SK-N-SH (cell line): ENCODE results near the gene C10orf88. TPM values are rescaled to one million over a fixed set of nuclear protein-coding genes. Genes with fewer than 3 reads are reported as not detected.

Experiments used
- CTCF ChIA-PET: fragments of 300-600, 350-600 bp; formaldehyde crosslinking; extraction: SDS; loops from one replicate; lab custom pipeline; 2021; lab: Yijun Ruan, JAX
- POLR2A ChIA-PET: fragments of 350-600 bp; sonication (Branson Sonifier 250); formaldehyde crosslinking; extraction: SDS; loops from one replicate; lab custom pipeline; 2020; ENCODE audit warnings: antibody characterized with exemption, inconsistent platforms; lab: Yijun Ruan, JAX
- DNase-seq: peaks from one replicate; pipeline ENCODE4 v3.0.0; 2012
- H2AFZ ChIP-seq: fragments of 200-600 bp; sonication (generic); 2 replicates; pipeline ENCODE4 v1.8.1; 2016; ENCODE audit warnings: antibody characterized with exemption, mild to moderate bottlenecking, low read depth
- H3F3A ChIP-seq: fragments of 200-600 bp; sonication (generic); replicated peaks from 2 replicates; pipeline ENCODE3; 2016; ENCODE audit warnings: antibody characterized with exemption, mild to moderate bottlenecking; ENCODE audit not compliant: insufficient read depth
- H3K27ac ChIP-seq, 2 experiments: fragments of 200-500 bp in 1 of 2; fragments of 200-600 bp in 1 of 2; sonication (Bioruptor generic) in 1 of 2; sonication (generic), shearing (Covaris generic) in 1 of 2; 2 replicates each; pipeline versions ENCODE4 v1.5.1 to v1.6.1; 2014 to 2016; ENCODE audit warnings: low read depth in 2 of 2, inconsistent platforms in 1 of 2, low read length in 1 of 2, mild to moderate bottlenecking in 1 of 2, mixed read lengths in 1 of 2
- H3K27me3 ChIP-seq: fragments of 200-600 bp; sonication (generic), shearing (Covaris generic); 2 replicates; pipeline ENCODE4 v1.6.1; 2016; ENCODE audit warnings: mixed run types; ENCODE audit not compliant: insufficient read depth
- H3K36me3 ChIP-seq, 2 experiments: fragments of 200-500 bp in 1 of 2; fragments of 200-600 bp in 1 of 2; sonication (Bioruptor generic) in 1 of 2; sonication (generic) in 1 of 2; replicated peaks in 1 of 2; 2 replicates each; pipeline versions ENCODE3 to v1.5.1; 2014 to 2016; ENCODE audit warnings: low read length in 1 of 2, mild to moderate bottlenecking in 1 of 2; ENCODE audit not compliant: insufficient read depth in 2 of 2, control insufficient read depth in 1 of 2
- H3K4me1 ChIP-seq, 2 experiments: fragments of 200-500 bp in 1 of 2; fragments of 200-600 bp in 1 of 2; sonication (Bioruptor generic) in 1 of 2; sonication (generic), shearing (Covaris generic) in 1 of 2; 2 replicates each; pipeline versions ENCODE4 v1.5.1 to v1.6.1; 2014 to 2016; ENCODE audit warnings: low read depth in 1 of 2, low read length in 1 of 2, mixed run types in 1 of 2; ENCODE audit not compliant: insufficient read depth in 2 of 2, control insufficient read depth in 1 of 2
- H3K4me2 ChIP-seq: fragments of 200-600 bp; sonication (generic), shearing (Covaris generic); 2 replicates; pipeline ENCODE4 v1.6.1; 2017; ENCODE audit warnings: mixed run types
- H3K4me3 ChIP-seq, 2 experiments: fragments of 200-500 bp in 1 of 2; fragments of 200-600 bp in 1 of 2; sonication (Bioruptor generic) in 1 of 2; sonication (generic), shearing (Covaris generic) in 1 of 2; 2 replicates each; pipeline versions ENCODE4 v1.5.1 to v1.8.1; 2014 to 2016; ENCODE audit warnings: low read depth in 2 of 2, inconsistent platforms in 1 of 2, low read length in 1 of 2, mild to moderate bottlenecking in 1 of 2, mixed read lengths in 1 of 2, moderate library complexity in 1 of 2
- H3K79me2 ChIP-seq: fragments of 200-600 bp; sonication (generic); 2 replicates; pipeline ENCODE4 v1.8.1; 2017; ENCODE audit warnings: mild to moderate bottlenecking; ENCODE audit not compliant: insufficient read depth
- H3K9ac ChIP-seq: fragments of 200-600 bp; sonication (generic); 2 replicates; pipeline ENCODE4 v1.6.1; 2017; ENCODE audit warnings: mixed run types
- H3K9me2 ChIP-seq: fragments of 200-600 bp; sonication (generic); 2 replicates; pipeline ENCODE4 v1.6.1; 2017; ENCODE audit warnings: mixed run types
- H3K9me3 ChIP-seq: fragments of 200-600 bp; sonication (generic); 2 replicates; pipeline ENCODE4 v1.6.1; 2017; ENCODE audit warnings: mixed run types, mild to moderate bottlenecking, moderate library complexity
- H4K20me1 ChIP-seq: fragments of 200-600 bp; sonication (generic); 2 replicates; pipeline ENCODE4 v1.6.1; 2017; ENCODE audit warnings: mild to moderate bottlenecking, mixed run types; ENCODE audit not compliant: insufficient read depth
- CHD2 ChIP-seq: fragments of 150-350 bp; IDR thresholded peaks from 2 replicates; pipeline ENCODE4 v1.6.1; 2018; ENCODE audit warnings: low read length; ENCODE audit not compliant: partially characterized antibody
- CTCF ChIP-seq: fragments of 200-600 bp; sonication (generic); IDR thresholded peaks from 2 replicates; pipeline ENCODE4 v1.6.1; 2017; ENCODE audit warnings: antibody characterized with exemption, mild to moderate bottlenecking, moderate library complexity
- GATA2 ChIP-seq: sonication (generic); formaldehyde crosslinking; IDR thresholded peaks from 2 replicates; pipeline ENCODE4 v1.5.0; 2020; ENCODE audit warnings: mild to moderate bottlenecking, missing genetic modification reagents
- MXI1 ChIP-seq: IDR thresholded peaks from 2 replicates; pipeline ENCODE4 v1.6.1; 2012; ENCODE audit warnings: mild to moderate bottlenecking, low read depth, low read length, improper control_type of control experiment
- NRF1 ChIP-seq: IDR thresholded peaks from 2 replicates; pipeline ENCODE4 v1.6.1; 2012; ENCODE audit warnings: low read depth, mild to moderate bottlenecking, low read length
- PBX3 ChIP-seq: IDR thresholded peaks from 2 replicates; pipeline ENCODE4; 2012
- RAD21 ChIP-seq: IDR thresholded peaks from 2 replicates; pipeline ENCODE4 v1.6.1; 2012; ENCODE audit warnings: mild to moderate bottlenecking, low read length
- RCOR1 ChIP-seq: fragments of 150-350 bp; IDR thresholded peaks from 2 replicates; pipeline ENCODE4 v1.6.1; 2017; ENCODE audit warnings: antibody characterized with exemption, low read length
- TAF1 ChIP-seq: IDR thresholded peaks from 2 replicates; pipeline ENCODE4 v1.6.1; 2012; ENCODE audit warnings: low read depth, mild to moderate bottlenecking, low read length, moderate library complexity, borderline replicate concordance
- WGBS: methylation state at CpG from one replicate; pipeline ENCODE4 v1.1.6; 2017; ENCODE audit warnings: low lambda C conversion rate; 5-methylcytosine and 5-hydroxymethylcytosine counted together
- polyA plus RNA-seq, 3 experiments: library from polyadenylated mRNA; depleted of rRNA; stranded (reverse); fragments of >200 nt; gene quantifications; 2 replicates each; pipeline ENCODE4 v1.2.3, GENCODE V29; 2012

The C10orf88 gene
- polyA plus RNA-seq, 1 of the 3 experiments (the other 2 are of a cell fraction), result 2.7 TPM

- TF ChIP-seq CTCF, result no peak
Measured at GRCh38 chr10:123001370-123001769, 47.3 kb upstream of the C10orf88 start (continued).

GRCh38 chr10:123000155-123000554 lies 46.1 kb upstream of the C10orf88 start:
- H3K4me3 ChIP-seq, result no peak overlapping the region
- no peak for DNase-seq
- WGBS, result 95% methylated on average over 3 of the region's 3 CpGs
- no peaks in the 10 kb centered on the region for H3K4me1 ChIP-seq
- ChIA-PET CTCF (interaction anchor here (0.7 to 4.1 kb wide), 4 partner anchors 8 to 45 kb away, joined by 3 to 18 read pairs (median 4); partner anchors contain the start of genes IKZF5 and PSTK), POLR2A (no interaction called here)
- 0 out of 2 replicates have a peak, but pooled peaks cover 4% of the 10 kb centered on the region for H4K20me1 ChIP-seq
- peaks cover 22 to 25% of the 10 kb centered on the region in 2 experiments for H3K36me3 ChIP-seq
- no peaks in the 10 kb centered on the region for H3K27me3 ChIP-seq
- no peaks in the 10 kb centered on the region for H3K9me2 ChIP-seq
- H3K4me2 ChIP-seq, result no peak overlapping the region
- H3K9ac ChIP-seq, result no peak overlapping the region
- no peak for TF ChIP-seq NRF1
- TF ChIP-seq CHD2, result no peak
- no peak for TF ChIP-seq RAD21
- H3K27ac ChIP-seq, result no peak overlapping the region
- H3K9me3 ChIP-seq, result no peaks in the 10 kb centered on the region
- H3K79me2 ChIP-seq, result peaks cover 67% of the 10 kb centered on the region
- H2AFZ ChIP-seq, result no peak overlapping the region
- no peaks in the 10 kb centered on the region for H3F3A ChIP-seq

- Histone ChIP-seq H3K4me2 (no peak overlapping the region), H3F3A (no peaks in the 10 kb centered on the region), H3K27me3 (no peaks in the 10 kb centered on the region), H3K9ac (no peak overlapping the region), H2AFZ (no peak overlapping the region), H4K20me1 (0 out of 2 replicates have a peak, but pooled peaks cover 3% of the 10 kb centered on the region), H3K27ac (no peak overlapping the region), H3K36me3 (peaks cover 27 to 33% of the 10 kb centered on the region in 2 experiments), H3K4me1 (no peaks in the 10 kb centered on the region), H3K79me2 (peaks cover 58% of the 10 kb centered on the region), H3K4me3 (no peak overlapping the region), H3K9me3 (no peaks in the 10 kb centered on the region), H3K9me2 (no peaks in the 10 kb centered on the region)
- POLR2A ChIA-PET, result no interaction called here
- CTCF ChIA-PET, result interaction anchor here (1.3 to 4.1 kb wide), 2 partner anchors 9 to 18 kb away, joined by 5 to 18 read pairs; partner anchors contain the start of genes IKZF5 and PSTK
- TF ChIP-seq GATA2 (CRISPR knock-in tag), result no peak
- no peak for TF ChIP-seq RCOR1
- TF ChIP-seq RAD21, result no peak
- no peak for TF ChIP-seq PBX3
- TF ChIP-seq TAF1, result no peak
- no peak for TF ChIP-seq MXI1
- TF ChIP-seq CHD2, result no peak
- no peak for DNase-seq
- WGBS, result 93% methylated on average over 3 of the region's 3 CpGs
Measured at GRCh38 chr10:122999347-122999746, 45.3 kb upstream of the C10orf88 start.
